ENCODE data around the gene ARHGAP26. TPM values are rescaled to one million over a fixed set of nuclear protein-coding genes. Genes with fewer than 3 reads are reported as not detected.

The ARHGAP26 gene
- total RNA-seq, 1 experiment from 2014 or later = 79.8 TPM

DNA sequence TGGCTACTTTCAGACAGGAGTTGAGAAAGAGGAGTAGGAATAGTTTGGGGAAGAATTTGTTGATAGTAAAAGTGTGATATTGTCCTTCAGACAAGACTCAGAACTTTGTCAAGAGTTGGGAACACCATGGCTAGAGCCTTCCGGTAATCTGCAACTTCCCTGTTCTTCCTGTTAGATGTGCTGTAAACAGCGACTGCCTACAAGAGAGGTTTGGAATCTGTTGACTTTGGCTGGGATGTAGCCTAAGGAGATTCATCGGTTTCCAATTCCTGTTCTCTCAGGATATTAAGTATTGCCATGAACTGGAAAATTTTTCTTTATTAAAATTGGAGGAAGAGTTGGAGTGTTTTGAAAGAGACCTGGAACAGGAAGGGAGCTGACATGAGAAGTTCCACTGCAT is 43.9 kb downstream of the ARHGAP26 start:
- Mint-ChIP-seq H3K9me3 (ENCODE audit: unreplicated experiment) (no peaks in the 10 kb centered on the region), H3K27me3 (ENCODE audit: insufficient read depth, unreplicated experiment) (no peaks in the 10 kb centered on the region), H3K36me3 (ENCODE audit: insufficient read depth, unreplicated experiment) (no peaks in the 10 kb centered on the region), H3K4me1 (ENCODE audit: low read depth, unreplicated experiment) (peaks cover 44% of the 10 kb centered on the region), H3K4me3 (ENCODE audit: unreplicated experiment) (no peak overlapping the region), H3K27ac (ENCODE audit: unreplicated experiment) (peak overlapping the region; percentile 75)
- ChIA-PET CTCF (no interaction called here), POLR2A (no interaction called here)
- no peak for DNase-seq
- Histone ChIP-seq H3K36me3 (ENCODE audit: control insufficient read depth, insufficient read depth, low read length) (no peaks in the 10 kb centered on the region), H3K9me3 (no peaks in the 10 kb centered on the region), H3K27me3 (replicated peaks; ENCODE audit: control insufficient read depth, insufficient read depth, low read length) (no peaks in the 10 kb centered on the region), H3K4me3 (ENCODE audit: low read depth, low read length) (no peak overlapping the region), H3K4me1 (peaks cover 42% of the 10 kb centered on the region)
- TF ChIP-seq, protein P1, sequence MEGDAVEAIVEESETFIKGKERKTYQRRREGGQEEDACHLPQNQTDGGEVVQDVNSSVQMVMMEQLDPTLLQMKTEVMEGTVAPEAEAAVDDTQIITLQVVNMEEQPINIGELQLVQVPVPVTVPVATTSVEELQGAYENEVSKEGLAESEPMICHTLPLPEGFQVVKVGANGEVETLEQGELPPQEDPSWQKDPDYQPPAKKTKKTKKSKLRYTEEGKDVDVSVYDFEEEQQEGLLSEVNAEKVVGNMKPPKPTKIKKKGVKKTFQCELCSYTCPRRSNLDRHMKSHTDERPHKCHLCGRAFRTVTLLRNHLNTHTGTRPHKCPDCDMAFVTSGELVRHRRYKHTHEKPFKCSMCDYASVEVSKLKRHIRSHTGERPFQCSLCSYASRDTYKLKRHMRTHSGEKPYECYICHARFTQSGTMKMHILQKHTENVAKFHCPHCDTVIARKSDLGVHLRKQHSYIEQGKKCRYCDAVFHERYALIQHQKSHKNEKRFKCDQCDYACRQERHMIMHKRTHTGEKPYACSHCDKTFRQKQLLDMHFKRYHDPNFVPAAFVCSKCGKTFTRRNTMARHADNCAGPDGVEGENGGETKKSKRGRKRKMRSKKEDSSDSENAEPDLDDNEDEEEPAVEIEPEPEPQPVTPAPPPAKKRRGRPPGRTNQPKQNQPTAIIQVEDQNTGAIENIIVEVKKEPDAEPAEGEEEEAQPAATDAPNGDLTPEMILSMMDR (IDR thresholded peaks at IDR 0.05; ENCODE audit: insufficient read depth in 1 of 2, low read depth in 1 of 2, low read length in 1 of 2, severe bottlenecking in 1 of 2, unreplicated experiment in 1 of 2) = no peak
- intact Hi-C loops (cut with micrococcal nuclease; ENCODE audit: unreplicated experiment) = no loop called here
- BruUV-seq (replicated peaks) = no TSS peak

GRCh38 chr5:142815469-142815868 is 45.3 kb downstream of the ARHGAP26 start:
- Histone ChIP-seq H3K4me1 (peaks cover 47% of the 10 kb centered on the region), H3K9me3 (no peaks in the 10 kb centered on the region), H3K36me3 (ENCODE audit: control insufficient read depth, insufficient read depth, low read length) (no peaks in the 10 kb centered on the region), H3K27me3 (replicated peaks; ENCODE audit: control insufficient read depth, insufficient read depth, low read length) (no peaks in the 10 kb centered on the region), H3K4me3 (ENCODE audit: low read depth, low read length) (no peak overlapping the region)
- CTCF ChIA-PET = no interaction called here
- Mint-ChIP-seq H3K4me3 (ENCODE audit: unreplicated experiment) (no peak overlapping the region), H3K27me3 (ENCODE audit: insufficient read depth, unreplicated experiment) (no peaks in the 10 kb centered on the region), H3K27ac (ENCODE audit: unreplicated experiment) (no peak overlapping the region), H3K36me3 (ENCODE audit: insufficient read depth, unreplicated experiment) (no peaks in the 10 kb centered on the region), H3K9me3 (ENCODE audit: unreplicated experiment) (no peaks in the 10 kb centered on the region), H3K4me1 (ENCODE audit: low read depth, unreplicated experiment) (peaks cover 43% of the 10 kb centered on the region)
- DNase-seq = no peak
- TF ChIP-seq, protein P1 (IDR thresholded peaks at IDR 0.05; ENCODE audit: insufficient read depth in 1 of 2, low read depth in 1 of 2, low read length in 1 of 2, severe bottlenecking in 1 of 2, unreplicated experiment in 1 of 2) = no peak
- BruUV-seq (replicated peaks) = no TSS peak
- intact Hi-C loops (cut with micrococcal nuclease; ENCODE audit: unreplicated experiment) = no loop called here
- POLR2A ChIA-PET = no interaction called here

DNA sequence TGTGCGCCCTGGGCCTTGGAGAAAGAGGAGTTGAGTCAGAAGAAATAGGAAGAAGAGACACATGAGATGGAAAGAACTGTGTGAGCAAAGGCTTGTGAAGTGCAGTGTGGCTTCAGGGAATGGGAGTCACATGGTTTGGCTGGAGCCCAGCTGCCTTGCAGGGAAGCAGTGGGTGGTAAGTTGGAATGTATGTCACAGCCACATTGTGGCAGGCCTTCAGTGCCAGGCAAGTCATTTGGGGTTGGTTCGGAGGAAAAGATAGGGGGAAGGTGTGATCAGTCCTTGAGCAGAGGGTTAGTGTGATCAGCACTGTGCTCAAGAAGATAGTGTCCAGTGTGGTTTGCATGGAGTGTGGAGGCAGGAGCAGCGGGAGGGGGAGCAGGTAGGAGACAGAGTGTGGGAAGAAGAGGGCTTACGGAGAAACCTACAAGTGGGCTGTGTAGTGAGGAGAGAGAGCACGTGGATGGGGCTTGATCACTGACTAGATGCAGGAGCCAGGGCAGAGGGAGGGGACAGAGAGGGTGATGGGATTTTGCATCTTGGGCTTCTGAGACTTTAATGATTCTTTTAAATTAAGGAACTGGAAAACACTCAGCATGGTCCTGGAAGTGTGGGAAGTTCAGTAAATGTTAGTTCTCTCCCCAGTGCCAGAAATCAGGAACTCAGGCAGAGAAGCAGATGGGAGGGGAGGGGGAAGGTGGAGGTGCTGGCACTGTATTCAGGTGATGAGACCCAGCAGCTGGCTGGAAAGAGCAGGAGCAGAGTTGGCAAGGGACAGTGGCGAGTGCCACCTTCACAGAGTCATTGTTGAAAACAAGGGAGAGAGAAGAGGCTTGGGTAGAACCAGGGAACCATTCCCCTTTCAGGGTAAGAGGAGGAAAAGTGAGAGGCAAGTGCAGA is 46.6 kb downstream of the ARHGAP26 start:
- H3K27me3 Mint-ChIP-seq (ENCODE audit: insufficient read depth, unreplicated experiment) = no peaks in the 10 kb centered on the region
- H3K9me3 Mint-ChIP-seq (ENCODE audit: unreplicated experiment) = no peaks in the 10 kb centered on the region
- H3K4me3 Mint-ChIP-seq (ENCODE audit: unreplicated experiment) = no peak overlapping the region
- H3K36me3 Mint-ChIP-seq (ENCODE audit: insufficient read depth, unreplicated experiment) = no peaks in the 10 kb centered on the region
- Histone ChIP-seq H3K9me3 (no peaks in the 10 kb centered on the region), H3K4me1 (peaks cover 60% of the 10 kb centered on the region), H3K27me3 (replicated peaks; ENCODE audit: control insufficient read depth, insufficient read depth, low read length) (no peaks in the 10 kb centered on the region), H3K36me3 (ENCODE audit: control insufficient read depth, insufficient read depth, low read length) (no peaks in the 10 kb centered on the region), H3K4me3 (ENCODE audit: low read depth, low read length) (no peak overlapping the region)
- no peak for DNase-seq
- peak overlapping the region; percentile 4 for H3K27ac Mint-ChIP-seq (ENCODE audit: unreplicated experiment)
- CTCF ChIA-PET = no interaction called here
- intact Hi-C loops (cut with micrococcal nuclease; ENCODE audit: unreplicated experiment) = no loop called here
- BruUV-seq (replicated peaks) = no TSS peak
- peaks cover 50% of the 10 kb centered on the region for H3K4me1 Mint-ChIP-seq (ENCODE audit: low read depth, unreplicated experiment)
- TF ChIP-seq, protein P1 (IDR thresholded peaks at IDR 0.05; ENCODE audit: insufficient read depth in 1 of 2, low read depth in 1 of 2, low read length in 1 of 2, severe bottlenecking in 1 of 2, unreplicated experiment in 1 of 2) = no peak
- POLR2A ChIA-PET = no interaction called here
